ENCODE results near the gene SHANK3.

SHANK3 gene

GRCh38 chr22:50672471-50673230 lies at the start of gene SHANK3:
Gene SHANK3 (plus strand): TSS chr22:50672823.
- Histone ChIP-seq H3K27ac (no peak within 1 kb of the TSS), H3K9ac (no peak within 1 kb of the TSS), H2AFZ (ENCODE audit: low read depth) (no peak within 1 kb of the TSS), H3K27me3 (ENCODE audit: insufficient read depth, low read depth) (no peaks in the 10 kb centered on the region; the same call in 1 of the 2 replicates), H4K20me1 (ENCODE audit: insufficient read depth) (no peaks in the 10 kb centered on the region), H3K4me2 (no peak within 1 kb of the TSS), H3K4me1 (ENCODE audit: low read depth, poor library complexity, severe bottlenecking) (no peaks in the 10 kb centered on the region), H3K79me2 (ENCODE audit: insufficient read depth, low read depth) (no peaks in the 10 kb centered on the region), H3K4me3 (IDR thresholded peaks at IDR 0.05; ENCODE audit: insufficient read depth, low read depth, low read length) (no peak within 1 kb of the TSS), H3K36me3 (ENCODE audit: insufficient read depth) (no peaks in the 10 kb centered on the region)
- no peak for TF ChIP-seq CTCF (conservative IDR thresholded peaks at IDR 0.05; ENCODE audit: low read depth, low read length)

GRCh38 chr22:50624347-50625130 lies 48.1 kb upstream of the SHANK3 start:
- Histone ChIP-seq H3K9ac (no peak overlapping the region), H3K27ac (no peak overlapping the region), H3K4me3 (IDR thresholded peaks at IDR 0.05; ENCODE audit: insufficient read depth, low read depth, low read length) (no peak overlapping the region), H2AFZ (ENCODE audit: low read depth) (no peak overlapping the region), H3K36me3 (ENCODE audit: insufficient read depth) (no peaks in the 10 kb centered on the region), H4K20me1 (ENCODE audit: insufficient read depth) (no peaks in the 10 kb centered on the region), H3K27me3 (ENCODE audit: insufficient read depth, low read depth) (no peaks in the 10 kb centered on the region), H3K4me2 (no peak overlapping the region), H3K79me2 (ENCODE audit: insufficient read depth, low read depth) (no peaks in the 10 kb centered on the region), H3K4me1 (ENCODE audit: low read depth, poor library complexity, severe bottlenecking) (peaks cover 12% of the 10 kb centered on the region)
- no peak for TF ChIP-seq CTCF (conservative IDR thresholded peaks at IDR 0.05; ENCODE audit: low read depth, low read length)

GRCh38 chr22:50625131-50625567 lies 47.5 kb upstream of the SHANK3 start:
- Histone ChIP-seq H3K36me3 (ENCODE audit: insufficient read depth) (no peaks in the 10 kb centered on the region), H3K4me3 (IDR thresholded peaks at IDR 0.05; ENCODE audit: insufficient read depth, low read depth, low read length) (no peak overlapping the region), H4K20me1 (ENCODE audit: insufficient read depth) (no peaks in the 10 kb centered on the region), H3K27me3 (ENCODE audit: insufficient read depth, low read depth) (no peaks in the 10 kb centered on the region), H3K4me1 (ENCODE audit: low read depth, poor library complexity, severe bottlenecking) (peaks cover 6% of the 10 kb centered on the region), H3K27ac (no peak overlapping the region), H2AFZ (ENCODE audit: low read depth) (no peak overlapping the region), H3K9ac (no peak overlapping the region), H3K79me2 (ENCODE audit: insufficient read depth, low read depth) (no peaks in the 10 kb centered on the region), H3K4me2 (no peak overlapping the region)
- no peak for TF ChIP-seq CTCF (conservative IDR thresholded peaks at IDR 0.05; ENCODE audit: low read depth, low read length)

GRCh38 chr22:50625568-50626313 lies 46.9 kb upstream of the SHANK3 start:
- H2AFZ ChIP-seq (ENCODE audit: low read depth), result no peak overlapping the region
- no peaks in the 10 kb centered on the region for H4K20me1 ChIP-seq (ENCODE audit: insufficient read depth)
- no peaks in the 10 kb centered on the region for H3K27me3 ChIP-seq (ENCODE audit: insufficient read depth, low read depth)
- no peak overlapping the region for H3K4me2 ChIP-seq
- no peak overlapping the region for H3K9ac ChIP-seq
- H3K4me1 ChIP-seq (ENCODE audit: low read depth, poor library complexity, severe bottlenecking), result peaks cover 6% of the 10 kb centered on the region
- H3K36me3 ChIP-seq (ENCODE audit: insufficient read depth), result no peaks in the 10 kb centered on the region
- no peak overlapping the region for H3K4me3 ChIP-seq (IDR thresholded peaks at IDR 0.05; ENCODE audit: insufficient read depth, low read depth, low read length)
- no peak overlapping the region for H3K27ac ChIP-seq
- H3K79me2 ChIP-seq (ENCODE audit: insufficient read depth, low read depth), result no peaks in the 10 kb centered on the region
- no peak for TF ChIP-seq CTCF (conservative IDR thresholded peaks at IDR 0.05; ENCODE audit: low read depth, low read length)
